ENCODE measurements around the gene THRB.

The THRB gene

DNA sequence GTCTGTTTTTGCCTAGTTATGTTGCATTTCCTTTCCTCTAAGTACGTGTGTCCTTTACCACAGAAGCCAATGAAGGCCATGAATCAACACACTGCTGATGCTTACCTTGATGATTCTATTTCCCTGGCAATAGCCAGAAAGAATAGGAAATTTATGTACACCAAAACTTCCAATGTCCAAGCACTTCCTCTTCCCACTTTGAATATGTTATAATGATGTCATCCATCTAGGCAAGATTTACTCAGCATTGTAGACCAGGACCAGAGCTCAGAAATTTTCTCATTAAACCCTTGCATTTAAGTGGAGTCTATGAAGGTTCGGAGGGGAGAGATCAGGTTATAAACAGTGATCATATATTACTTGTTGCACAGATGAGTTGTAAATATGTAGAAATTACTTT lies 126.0 kb downstream of the THRB start:
- in situ Hi-C loops (cut with MboI; ENCODE audit: low sequenced_read_pairs, unreplicated experiment), result no loop called here

DNA sequence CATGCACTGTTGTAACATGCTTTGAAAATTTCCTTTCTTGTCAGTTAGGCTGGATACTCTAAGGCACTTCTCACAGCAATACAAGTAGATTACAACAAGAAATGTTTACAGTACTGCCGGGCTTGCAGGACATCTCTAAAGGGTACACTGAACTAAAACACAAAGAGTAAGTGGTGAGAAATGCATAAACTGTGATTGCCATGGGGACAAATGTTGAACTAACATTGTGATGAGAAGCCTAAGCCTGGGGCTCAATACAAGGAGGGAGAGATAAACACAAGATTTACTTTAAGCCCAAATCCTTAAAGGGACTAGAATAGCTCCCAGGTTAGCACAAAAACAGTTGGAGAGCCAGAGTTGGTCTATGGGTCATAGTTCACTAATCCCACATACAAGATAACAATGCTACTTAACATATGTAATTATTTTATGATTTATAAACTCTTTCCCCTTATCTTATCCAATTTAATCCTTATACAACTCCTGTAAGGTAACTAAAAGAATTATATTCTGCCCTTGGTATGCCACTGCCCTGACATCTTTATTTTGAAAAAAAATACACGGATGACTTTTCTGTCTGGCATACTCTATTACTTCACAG lies 126.9 kb downstream of the THRB start:
- TF ChIP-seq, protein P1, sequence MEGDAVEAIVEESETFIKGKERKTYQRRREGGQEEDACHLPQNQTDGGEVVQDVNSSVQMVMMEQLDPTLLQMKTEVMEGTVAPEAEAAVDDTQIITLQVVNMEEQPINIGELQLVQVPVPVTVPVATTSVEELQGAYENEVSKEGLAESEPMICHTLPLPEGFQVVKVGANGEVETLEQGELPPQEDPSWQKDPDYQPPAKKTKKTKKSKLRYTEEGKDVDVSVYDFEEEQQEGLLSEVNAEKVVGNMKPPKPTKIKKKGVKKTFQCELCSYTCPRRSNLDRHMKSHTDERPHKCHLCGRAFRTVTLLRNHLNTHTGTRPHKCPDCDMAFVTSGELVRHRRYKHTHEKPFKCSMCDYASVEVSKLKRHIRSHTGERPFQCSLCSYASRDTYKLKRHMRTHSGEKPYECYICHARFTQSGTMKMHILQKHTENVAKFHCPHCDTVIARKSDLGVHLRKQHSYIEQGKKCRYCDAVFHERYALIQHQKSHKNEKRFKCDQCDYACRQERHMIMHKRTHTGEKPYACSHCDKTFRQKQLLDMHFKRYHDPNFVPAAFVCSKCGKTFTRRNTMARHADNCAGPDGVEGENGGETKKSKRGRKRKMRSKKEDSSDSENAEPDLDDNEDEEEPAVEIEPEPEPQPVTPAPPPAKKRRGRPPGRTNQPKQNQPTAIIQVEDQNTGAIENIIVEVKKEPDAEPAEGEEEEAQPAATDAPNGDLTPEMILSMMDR (IDR thresholded peaks at IDR 0.05; ENCODE audit: borderline replicate concordance, control extremely low read depth, extremely low read depth, insufficient read depth, missing control alignments), result no peak
- in situ Hi-C loops (cut with MboI; ENCODE audit: low sequenced_read_pairs, unreplicated experiment), result no loop called here
- DNase-seq (ENCODE audit: low spot score), result no peak

More for the DNA sequence above, 126.0 kb downstream of the THRB start:
- no peak for DNase-seq (ENCODE audit: low spot score)
- TF ChIP-seq, protein P1 (IDR thresholded peaks at IDR 0.05; ENCODE audit: borderline replicate concordance, control extremely low read depth, extremely low read depth, insufficient read depth, missing control alignments), result no peak

DNA sequence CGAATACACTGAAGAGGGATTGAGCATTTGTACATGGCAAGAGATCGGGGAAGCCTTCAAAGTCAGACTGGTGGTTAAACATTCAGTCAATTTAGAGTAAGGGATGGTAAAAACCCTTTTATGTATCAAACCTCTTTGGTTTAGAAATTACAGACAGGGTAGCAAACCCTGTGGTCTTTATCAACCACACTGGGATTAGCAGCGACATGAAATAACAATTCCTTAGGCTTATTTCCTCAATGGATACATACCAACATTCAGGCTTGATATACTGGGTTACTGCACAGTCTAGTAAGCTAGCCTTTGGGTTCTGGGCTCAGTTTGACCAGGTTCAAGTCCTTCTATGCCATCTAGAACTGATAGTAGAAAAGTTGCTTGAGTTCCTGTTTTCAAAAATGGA lies 127.4 kb downstream of the THRB start:
- TF ChIP-seq, protein P1 (IDR thresholded peaks at IDR 0.05; ENCODE audit: borderline replicate concordance, control extremely low read depth, extremely low read depth, insufficient read depth, missing control alignments), result no peak
- in situ Hi-C loops (cut with MboI; ENCODE audit: low sequenced_read_pairs, unreplicated experiment), result no loop called here
- no peak for DNase-seq (ENCODE audit: low spot score)

DNA sequence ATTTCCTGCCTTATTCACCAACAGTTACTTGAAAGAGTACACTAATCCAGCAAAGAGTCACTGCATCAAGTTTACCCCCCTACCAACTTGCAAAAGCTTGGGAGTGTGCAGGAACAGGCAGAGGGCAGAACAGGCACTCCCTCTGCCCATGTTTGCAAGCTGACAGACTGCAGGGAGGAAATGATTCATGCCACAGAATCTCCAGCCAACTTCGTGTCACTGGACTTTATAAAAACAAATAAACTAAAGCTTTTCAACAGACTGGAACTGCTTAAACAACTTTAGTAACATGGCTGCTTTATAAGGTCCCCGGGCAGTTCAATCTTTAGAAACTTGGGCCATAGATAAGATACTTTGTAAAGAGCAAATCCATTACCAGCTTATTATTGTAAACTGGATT lies 129.5 kb downstream of the THRB start:
- DNase-seq (ENCODE audit: low spot score), result no peak
- TF ChIP-seq, protein P1 (IDR thresholded peaks at IDR 0.05; ENCODE audit: borderline replicate concordance, control extremely low read depth, extremely low read depth, insufficient read depth, missing control alignments), result no peak
- in situ Hi-C loops (cut with MboI; ENCODE audit: low sequenced_read_pairs, unreplicated experiment), result no loop called here

DNA sequence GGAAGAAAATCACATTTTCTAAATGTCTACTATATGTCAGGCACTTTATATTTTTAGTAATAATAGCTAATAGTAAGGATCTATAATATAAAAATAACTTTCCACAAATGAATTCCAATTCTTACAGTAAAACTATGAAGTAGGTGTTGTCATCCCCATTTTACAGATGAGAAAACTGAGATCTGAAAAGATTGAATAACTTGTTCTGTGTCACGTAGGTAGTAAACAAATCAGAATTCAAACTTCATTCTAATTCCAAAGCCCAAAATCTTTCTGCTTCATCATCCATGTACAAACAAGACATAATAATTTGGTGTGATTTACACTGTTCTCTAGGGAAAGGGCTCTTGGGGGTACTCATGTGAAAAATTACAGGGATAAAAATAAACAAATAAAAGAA lies 130.3 kb downstream of the THRB start:
- in situ Hi-C loops (cut with MboI; ENCODE audit: low sequenced_read_pairs, unreplicated experiment), result no loop called here
- TF ChIP-seq, protein P1 (IDR thresholded peaks at IDR 0.05; ENCODE audit: borderline replicate concordance, control extremely low read depth, extremely low read depth, insufficient read depth, missing control alignments), result no peak

DNA sequence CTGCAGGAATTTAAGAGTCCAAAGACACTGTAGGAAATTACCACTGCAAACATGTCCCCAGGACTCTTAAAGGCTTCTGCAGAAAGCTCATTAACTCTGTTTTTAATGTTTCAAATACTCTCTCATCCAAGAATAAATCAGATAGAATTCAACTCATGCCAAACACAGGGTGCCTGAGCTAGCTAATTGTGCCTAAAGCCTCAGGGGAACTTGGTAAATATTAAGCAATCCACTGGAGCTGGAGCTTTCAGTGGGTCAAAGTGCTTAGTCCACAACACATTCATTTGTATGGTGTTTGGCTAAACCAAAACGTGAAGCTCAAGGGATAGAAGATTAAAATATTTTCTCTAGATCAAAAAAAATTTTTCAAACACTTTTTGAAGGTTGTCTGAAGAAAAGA lies 131.4 kb downstream of the THRB start:
- DNase-seq (ENCODE audit: low spot score), result no peak
- in situ Hi-C loops (cut with MboI; ENCODE audit: low sequenced_read_pairs, unreplicated experiment), result no loop called here

More for the DNA sequence above, 130.3 kb downstream of the THRB start:
- DNase-seq (ENCODE audit: low spot score), result no peak

More for the DNA sequence above, 131.4 kb downstream of the THRB start:
- TF ChIP-seq, protein P1 (IDR thresholded peaks at IDR 0.05; ENCODE audit: borderline replicate concordance, control extremely low read depth, extremely low read depth, insufficient read depth, missing control alignments), result no peak

All from GM13976 (cell line).